Large intestine (tissue), 3 donors: Measurements from ENCODE around the gene PCDH15. TPM values are rescaled to one million over a fixed set of nuclear protein-coding genes. Genes with fewer than 3 reads are reported as not detected.
A peak's percentile ranks its signal among the peaks of the same experiment; 100 is the strongest.
"Not testable (repeated sequence)": the region's sequence is repeated elsewhere in the genome, so short reads cannot be mapped to it uniquely, and the experiment has no call there.

Source experiments
- DNase-seq, 2 donors: peaks; one replicate each; pipeline versions ENCODE4 v3.0.0 to v3.0.0-alpha.2; 2013
- H3K27ac ChIP-seq: one replicate; pipeline ENCODE4 v1.5.1; 2013; ENCODE audit warnings: low read length
- H3K27me3 ChIP-seq: 2 replicates; pipeline ENCODE4 v1.6.1; 2013; ENCODE audit warnings: low read length; ENCODE audit not compliant: control insufficient read depth, insufficient read depth
- H3K36me3 ChIP-seq: 2 replicates; pipeline ENCODE4 v1.6.1; 2013; ENCODE audit warnings: low read length; ENCODE audit not compliant: control insufficient read depth, insufficient read depth
- H3K4me1 ChIP-seq: one replicate; pipeline ENCODE4 v1.6.1; 2013; ENCODE audit warnings: low read length; ENCODE audit not compliant: control insufficient read depth, insufficient read depth
- H3K4me3 ChIP-seq: one replicate; pipeline ENCODE4 v1.5.1; 2013; ENCODE audit warnings: low read length
- H3K9me3 ChIP-seq: one replicate; pipeline ENCODE4 v1.6.1; 2013; ENCODE audit warnings: mild to moderate bottlenecking, low read depth, low read length, moderate library complexity; ENCODE audit not compliant: control insufficient read depth
- WGBS: methylation state at CpG from one replicate; pipeline ENCODE4 v1.1.5; 2013; ENCODE audit warnings: low lambda C conversion rate; ENCODE audit not compliant: insufficient coverage; 5-methylcytosine and 5-hydroxymethylcytosine counted together
- polyA plus RNA-seq: library from polyadenylated mRNA; unstranded; fragments of 120-200 nt; gene quantifications from one replicate; pipeline ENCODE4 v1.2.1, GENCODE V29; 2013

The PCDH15 gene
- polyA plus RNA-seq, 1 donor, result 0.64 TPM

DNA sequence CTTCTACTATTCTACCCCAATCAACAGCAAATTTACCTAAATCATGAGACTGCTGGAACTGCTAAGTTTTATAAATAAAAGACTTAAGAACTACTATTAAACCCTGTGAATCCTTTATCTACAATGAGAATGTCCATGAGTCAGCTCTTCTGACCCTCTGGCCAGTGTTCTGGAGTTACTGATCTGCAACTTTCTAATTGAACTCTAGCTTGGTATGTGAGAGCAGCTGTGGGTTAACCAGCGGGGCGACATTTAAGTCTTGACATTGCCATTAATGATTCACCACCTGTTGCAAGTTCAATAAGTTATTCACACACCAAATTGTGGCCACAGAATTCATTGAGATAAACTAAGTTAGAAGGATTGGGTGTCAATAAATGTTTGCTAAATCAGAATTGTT is 359.8 kb downstream of the PCDH15 start:
- Histone ChIP-seq H3K36me3 (no peaks in the 10 kb centered on the region), H3K4me3 (no peak overlapping the region), H3K27me3 (no peaks in the 10 kb centered on the region), H3K27ac (no peak overlapping the region), H3K9me3 (no peaks in the 10 kb centered on the region), H3K4me1 (no peaks in the 10 kb centered on the region)
- no peak for DNase-seq
- WGBS, result no CpG with 5 or more reads among the region's 2 CpGs

DNA sequence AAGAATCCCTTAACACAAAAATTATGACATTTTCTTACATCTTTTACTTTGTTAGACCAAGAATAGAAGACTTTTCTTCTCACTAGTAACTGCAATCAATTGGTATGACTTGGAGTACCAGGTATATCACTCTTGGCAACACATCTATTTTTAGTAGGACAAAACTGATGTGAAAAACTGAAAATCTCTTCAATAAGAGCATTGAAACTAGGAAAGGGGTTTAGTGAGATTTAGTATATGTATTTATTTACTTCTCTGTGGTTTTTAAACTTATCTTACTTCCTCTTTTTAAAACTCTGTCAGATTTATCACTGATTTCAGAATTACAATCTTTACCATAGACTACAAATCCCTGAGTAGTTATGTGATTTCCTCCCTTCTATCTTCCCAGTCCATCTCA is 366.2 kb downstream of the PCDH15 start:
- Histone ChIP-seq H3K4me3 (no peak overlapping the region), H3K4me1 (no peaks in the 10 kb centered on the region), H3K27me3 (no peaks in the 10 kb centered on the region), H3K36me3 (no peaks in the 10 kb centered on the region), H3K27ac (no peak overlapping the region), H3K9me3 (no peaks in the 10 kb centered on the region)
- no peak for DNase-seq

DNA sequence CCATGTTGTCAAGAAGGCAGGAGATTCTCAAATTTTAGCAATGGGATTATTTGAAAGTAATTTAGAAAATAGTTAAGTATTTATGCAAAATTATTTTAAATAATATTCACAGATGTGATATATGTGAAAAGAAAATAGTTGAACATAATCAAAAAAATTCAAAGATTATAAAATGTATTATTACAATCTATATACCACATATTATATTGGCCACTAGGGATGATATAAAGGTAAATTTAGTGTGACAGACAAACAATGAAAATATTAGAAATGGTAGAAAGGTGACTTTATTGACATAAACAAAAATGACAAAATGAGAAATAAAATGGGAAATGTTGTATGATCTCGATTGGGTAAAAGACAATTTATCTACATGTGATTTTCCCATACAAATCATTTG is 385.5 kb downstream of the PCDH15 start:
- no peaks in the 10 kb centered on the region for H3K4me1 ChIP-seq
- H3K27ac ChIP-seq, result no peak overlapping the region
- no peak overlapping the region for H3K4me3 ChIP-seq
- no peaks in the 10 kb centered on the region for H3K36me3 ChIP-seq
- DNase-seq, result no peak
- H3K27me3 ChIP-seq, result no peaks in the 10 kb centered on the region
- H3K9me3 ChIP-seq, result no peaks in the 10 kb centered on the region
- WGBS, result 100% methylated on average over 1 of the region's 1 CpG

DNA sequence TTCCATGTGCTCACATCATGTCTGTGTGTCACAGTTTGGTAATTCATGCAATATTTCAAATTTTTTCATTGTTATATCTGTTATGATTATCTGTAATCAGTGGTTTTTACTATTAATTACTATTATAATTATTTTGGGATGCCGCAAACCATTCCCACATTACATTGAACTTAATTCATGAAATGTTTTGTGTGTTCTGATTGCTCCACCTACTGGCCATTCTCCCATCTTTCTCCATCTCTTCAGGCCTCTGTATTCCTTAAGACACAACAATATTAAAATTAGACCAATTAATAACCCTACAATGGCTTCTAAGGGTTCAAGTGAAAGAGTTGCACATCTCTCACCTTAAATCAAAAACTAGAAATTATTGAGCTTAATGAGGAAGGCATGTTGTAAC is 398.5 kb downstream of the PCDH15 start:
- H3K27me3 ChIP-seq, result no peaks in the 10 kb centered on the region
- H3K27ac ChIP-seq, result no peak overlapping the region
- H3K36me3 ChIP-seq, result no peaks in the 10 kb centered on the region
- no peak overlapping the region for H3K4me3 ChIP-seq
- WGBS, result 57% methylated on average over 1 of the region's 1 CpG
- peak; percentile 2 for DNase-seq
- H3K9me3 ChIP-seq, result no peaks in the 10 kb centered on the region
- H3K4me1 ChIP-seq, result no peaks in the 10 kb centered on the region

DNA sequence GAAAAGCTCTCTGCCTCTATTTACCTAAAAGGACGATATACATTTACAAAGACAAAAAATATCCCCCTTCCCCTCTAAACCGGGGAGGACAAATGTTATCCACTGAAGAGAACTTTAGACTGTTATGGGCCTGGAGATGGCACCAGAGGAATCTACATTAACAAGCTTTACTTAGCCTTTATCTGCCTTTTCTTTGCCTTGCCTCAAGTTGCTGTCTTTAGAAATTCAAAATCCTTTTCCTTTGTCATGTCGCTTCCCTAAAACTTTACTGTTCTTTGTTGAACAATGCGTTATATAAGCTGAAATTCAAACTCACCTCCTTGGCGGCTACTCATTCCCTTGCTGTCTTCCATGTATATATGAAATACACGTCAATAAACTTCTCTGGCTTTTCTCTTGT is 405.0 kb downstream of the PCDH15 start:
- DNase-seq, result no peak
- 94% methylated on average over 5 of the region's 6 CpGs for WGBS
- H3K4me1 ChIP-seq, result no peaks in the 10 kb centered on the region
- H3K36me3 ChIP-seq, result no peaks in the 10 kb centered on the region
- H3K4me3 ChIP-seq, result no peak overlapping the region
- H3K27me3 ChIP-seq, result no peaks in the 10 kb centered on the region
- no peak overlapping the region for H3K27ac ChIP-seq
- H3K9me3 ChIP-seq, result no peaks in the 10 kb centered on the region

DNA sequence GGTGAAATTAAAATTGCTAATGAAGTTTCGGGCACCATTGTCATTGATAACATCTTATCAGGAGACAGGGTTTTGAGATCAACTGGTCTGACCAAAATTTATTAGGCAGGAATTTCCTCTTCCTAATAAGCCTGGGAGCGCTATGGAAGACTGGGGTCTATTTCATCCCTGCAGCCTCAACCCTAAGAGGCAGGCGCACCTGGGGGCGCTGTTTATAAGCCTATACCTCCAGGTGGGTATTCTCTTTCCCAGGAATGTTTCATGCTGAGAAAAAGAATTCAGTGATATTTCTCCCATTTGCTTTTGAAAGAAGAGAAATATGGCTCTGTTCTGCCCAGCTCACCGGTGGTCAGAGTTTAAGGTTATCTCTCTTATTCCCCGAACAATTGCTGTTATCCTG is 406.4 kb downstream of the PCDH15 start:
- WGBS, result no CpG with 5 or more reads among the region's 6 CpGs

DNA sequence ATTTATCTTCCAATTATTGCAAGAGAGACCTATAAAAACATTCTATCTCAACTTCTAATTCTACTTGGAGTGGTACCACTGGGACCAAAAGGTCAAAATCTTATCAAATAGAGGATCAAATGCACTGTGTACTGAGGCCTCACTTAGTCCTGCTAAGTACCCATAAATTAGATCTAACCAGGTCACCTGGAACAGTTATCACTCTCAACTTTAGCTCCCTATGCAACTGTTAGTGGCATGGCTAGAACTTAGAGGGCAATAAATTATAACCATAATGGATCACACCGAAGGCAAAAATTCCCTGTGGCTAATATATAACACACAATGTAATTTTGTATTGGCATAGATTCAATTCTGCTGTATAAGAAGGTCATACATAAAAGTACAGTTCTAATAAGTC is 428.9 kb downstream of the PCDH15 start:
- Histone ChIP-seq H3K4me1 (no peaks in the 10 kb centered on the region), H3K9me3 (no peaks in the 10 kb centered on the region), H3K27me3 (no peaks in the 10 kb centered on the region), H3K27ac (no peak overlapping the region), H3K36me3 (no peaks in the 10 kb centered on the region), H3K4me3 (no peak overlapping the region)
- peak in 1 of 2 donors; percentile 4 for DNase-seq
- 0% methylated on average over 1 of the region's 1 CpG for WGBS

More for the DNA sequence above, 406.4 kb downstream of the PCDH15 start:
- not testable (repeated sequence) for H3K36me3 ChIP-seq, H3K9me3 ChIP-seq, DNase-seq, H3K27me3 ChIP-seq, H3K27ac ChIP-seq, H3K4me1 ChIP-seq, H3K4me3 ChIP-seq

DNA sequence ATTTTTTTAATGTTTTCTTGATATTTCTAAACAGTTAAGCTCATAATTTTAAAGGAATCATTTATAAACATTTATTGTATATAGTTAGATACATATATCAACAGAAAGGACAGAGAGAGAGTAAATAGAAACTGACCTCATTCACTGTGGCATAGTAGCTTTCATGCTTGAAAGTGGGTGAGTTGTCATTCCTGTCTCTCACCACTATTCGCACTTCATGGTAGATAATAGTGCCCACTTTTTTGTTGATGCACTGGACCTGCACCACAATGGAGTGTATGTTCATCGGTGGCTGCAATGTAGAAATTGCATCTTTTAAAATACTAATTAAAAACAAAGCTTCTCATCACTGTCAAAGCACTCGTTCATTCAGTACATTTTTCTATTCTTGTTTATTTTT is 432.0 kb downstream of the PCDH15 start:
- Histone ChIP-seq H3K9me3 (no peaks in the 10 kb centered on the region), H3K36me3 (no peaks in the 10 kb centered on the region), H3K27me3 (no peaks in the 10 kb centered on the region), H3K27ac (no peak overlapping the region), H3K4me3 (no peak overlapping the region), H3K4me1 (no peaks in the 10 kb centered on the region)
- DNase-seq, result no peak
- 100% methylated on average over 1 of the region's 3 CpGs for WGBS

DNA sequence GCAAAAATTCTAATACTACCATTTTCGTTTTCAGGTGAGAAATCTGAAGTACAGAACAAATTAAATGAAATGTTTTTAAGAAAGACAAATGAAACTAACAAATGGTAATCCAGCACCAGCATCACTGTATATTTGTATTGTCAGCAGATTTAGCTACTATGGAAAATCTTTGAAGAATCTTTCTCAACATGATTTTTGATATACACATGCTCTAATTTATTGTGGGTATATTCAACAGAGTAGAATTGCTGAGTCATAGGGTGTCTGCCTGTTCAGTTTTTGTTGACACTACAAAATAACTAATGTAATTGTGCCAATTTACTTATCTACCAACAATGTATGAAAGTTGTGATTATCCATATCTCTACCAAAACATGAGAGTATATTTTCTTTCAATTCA is 437.6 kb downstream of the PCDH15 start:
- H3K27ac ChIP-seq, result no peak overlapping the region
- WGBS, result 60% methylated on average over 1 of the region's 1 CpG

DNA sequence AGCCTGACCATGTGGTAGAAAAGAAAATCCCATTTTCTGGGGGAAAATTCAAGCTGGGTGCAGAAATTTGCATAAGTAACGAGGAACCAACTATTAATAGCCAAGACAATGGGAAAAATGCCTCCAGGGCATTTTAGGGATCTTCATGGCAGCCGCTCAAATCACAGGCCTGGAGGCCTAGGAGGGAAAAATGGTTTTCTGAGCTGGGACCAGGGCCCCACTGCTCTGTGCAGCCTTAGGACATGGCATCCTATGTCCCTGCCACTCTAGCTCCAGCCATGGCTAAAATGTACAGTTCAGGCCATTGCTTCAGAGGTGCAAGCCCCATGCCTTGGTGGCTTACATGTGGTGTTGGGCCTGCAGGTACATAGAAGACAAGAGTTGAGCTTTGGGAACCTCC is 459.0 kb downstream of the PCDH15 start:
- H3K4me1 ChIP-seq, result no peaks in the 10 kb centered on the region
- WGBS, result no CpG with 5 or more reads among the region's 2 CpGs
- no peak for DNase-seq
- no peaks in the 10 kb centered on the region for H3K36me3 ChIP-seq
- no peak overlapping the region for H3K4me3 ChIP-seq
- no peak overlapping the region for H3K27ac ChIP-seq
- no peaks in the 10 kb centered on the region for H3K9me3 ChIP-seq
- no peaks in the 10 kb centered on the region for H3K27me3 ChIP-seq

More for the DNA sequence above, 437.6 kb downstream of the PCDH15 start:
- Histone ChIP-seq H3K4me1 (no peaks in the 10 kb centered on the region), H3K27me3 (no peaks in the 10 kb centered on the region), H3K4me3 (no peak overlapping the region), H3K36me3 (no peaks in the 10 kb centered on the region), H3K9me3 (no peaks in the 10 kb centered on the region)
- DNase-seq, result no peak

DNA sequence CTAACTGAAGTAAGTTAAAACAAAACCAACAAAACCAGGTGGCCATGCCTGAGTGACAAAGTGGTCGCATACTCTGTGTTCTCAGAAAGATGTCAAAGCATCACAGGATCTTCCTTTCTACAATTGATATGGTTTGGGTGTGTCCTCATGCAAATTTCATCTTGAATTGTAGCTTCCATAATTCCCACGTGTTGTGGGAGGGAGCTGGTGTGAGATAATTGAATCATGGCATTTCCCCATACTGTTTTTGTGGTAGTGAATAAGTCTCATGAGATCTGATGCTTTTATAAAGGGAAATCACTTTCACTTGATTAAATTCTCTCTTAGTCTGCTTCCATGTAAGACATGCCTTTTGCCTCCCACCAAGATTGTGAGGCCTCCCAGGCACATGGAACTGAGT is 465.7 kb downstream of the PCDH15 start:
- Histone ChIP-seq H3K4me3 (no peak overlapping the region), H3K4me1 (no peaks in the 10 kb centered on the region), H3K27me3 (no peaks in the 10 kb centered on the region), H3K9me3 (no peaks in the 10 kb centered on the region), H3K27ac (no peak overlapping the region), H3K36me3 (no peaks in the 10 kb centered on the region)
- WGBS, result no CpG with 5 or more reads among the region's 2 CpGs
- no peak for DNase-seq
